Endothelial cell of umbilical vein (primary cell): ENCODE results near the gene SUPT16H.

ENCODE experiments used
- CTCF ChIP-seq, 2 donors: IDR thresholded peaks; 1 replicate in 1 of 2; 2 replicates in 1 of 2; pipeline ENCODE4 v1.5.1; 2011; ENCODE audit warnings: low read length in 2 of 2, mild to moderate bottlenecking in 2 of 2, moderate library complexity in 2 of 2, control low read depth in 1 of 2, inconsistent platforms in 1 of 2, low read depth in 1 of 2; ENCODE audit not compliant: insufficient read depth in 1 of 2; ENCODE audit errors: extremely low read depth in 1 of 2
- EZH2 ChIP-seq: IDR thresholded peaks from 2 replicates; pipeline ENCODE4 v1.6.1; 2012; ENCODE audit warnings: borderline replicate concordance, low read depth, mild to moderate bottlenecking, moderate library complexity, low read length, inconsistent platforms; ENCODE audit not compliant: severe bottlenecking
- FOS ChIP-seq: IDR thresholded peaks from 2 replicates; pipeline ENCODE4 v1.6.1; 2011; ENCODE audit warnings: mild to moderate bottlenecking, low read length, moderate library complexity, borderline replicate concordance; ENCODE audit not compliant: insufficient read depth
- GATA2 ChIP-seq: IDR thresholded peaks from 2 replicates; pipeline ENCODE4 v1.7.0; 2011; ENCODE audit warnings: low read depth, mild to moderate bottlenecking, moderate library complexity, mixed read lengths, low read length; ENCODE audit not compliant: insufficient read length, insufficient read depth
- JUN ChIP-seq: IDR thresholded peaks from 2 replicates; pipeline ENCODE4 v1.6.1; 2011; ENCODE audit warnings: borderline replicate concordance, low read depth; ENCODE audit not compliant: insufficient read length, insufficient read depth
- MAX ChIP-seq: IDR thresholded peaks from 2 replicates; pipeline ENCODE4 v1.6.1; 2011; ENCODE audit not compliant: insufficient read depth, insufficient read length
- MYC ChIP-seq: IDR thresholded peaks from one replicate; pipeline ENCODE4 v1.6.1; 2011; ENCODE audit warnings: mild to moderate bottlenecking, low read depth, low read length
- POLR2A ChIP-seq: IDR thresholded peaks from 2 replicates; pipeline ENCODE4 v1.6.1; 2012; ENCODE audit warnings: low read depth, mild to moderate bottlenecking, control low read depth, low read length
- POLR2AphosphoS5 ChIP-seq: IDR thresholded peaks from 2 replicates; pipeline ENCODE4 v1.6.1; 2012; ENCODE audit warnings: low read depth, mild to moderate bottlenecking, control low read depth, low read length, moderate library complexity; ENCODE audit not compliant: insufficient read depth

GRCh38 chr14:21332950-21333349 lies 50.9 kb downstream of the SUPT16H start:
- TF ChIP-seq CTCF (IDR thresholded peaks at IDR 0.05; ENCODE audit: extremely low read depth in 1 of 2, insufficient read depth in 1 of 2, low read depth in 1 of 2, low read length in 2 of 2) (no peak), POLR2A (no peak), EZH2 (no peak), POLR2AphosphoS5 (no peak), MAX (no peak), FOS (no peak), GATA2 (no peak), JUN (no peak), MYC (no peak)
